NCI-H345 (cell line): Measurements from ENCODE around the gene CCDC34.

Experiments used
- DNase-seq: peaks from one replicate; lab custom pipeline; 2025; lab: John Stamatoyannopoulos, UW

CCDC34 gene

GRCh38 chr11:27290261-27291050 is 72.6 kb downstream of the CCDC34 start:
- no peak for DNase-seq
